GM12874 (cell line): ENCODE results near the gene ACAA1.

Source experiments
- TF ChIP-seq, protein P1 (sequence below): IDR thresholded peaks from 2 replicates; pipeline ENCODE4 v1.5.1; 2011; ENCODE audit warnings: low read depth, mild to moderate bottlenecking, control low read depth, low read length, moderate library complexity; ENCODE audit not compliant: insufficient read depth

ACAA1 gene

DNA sequence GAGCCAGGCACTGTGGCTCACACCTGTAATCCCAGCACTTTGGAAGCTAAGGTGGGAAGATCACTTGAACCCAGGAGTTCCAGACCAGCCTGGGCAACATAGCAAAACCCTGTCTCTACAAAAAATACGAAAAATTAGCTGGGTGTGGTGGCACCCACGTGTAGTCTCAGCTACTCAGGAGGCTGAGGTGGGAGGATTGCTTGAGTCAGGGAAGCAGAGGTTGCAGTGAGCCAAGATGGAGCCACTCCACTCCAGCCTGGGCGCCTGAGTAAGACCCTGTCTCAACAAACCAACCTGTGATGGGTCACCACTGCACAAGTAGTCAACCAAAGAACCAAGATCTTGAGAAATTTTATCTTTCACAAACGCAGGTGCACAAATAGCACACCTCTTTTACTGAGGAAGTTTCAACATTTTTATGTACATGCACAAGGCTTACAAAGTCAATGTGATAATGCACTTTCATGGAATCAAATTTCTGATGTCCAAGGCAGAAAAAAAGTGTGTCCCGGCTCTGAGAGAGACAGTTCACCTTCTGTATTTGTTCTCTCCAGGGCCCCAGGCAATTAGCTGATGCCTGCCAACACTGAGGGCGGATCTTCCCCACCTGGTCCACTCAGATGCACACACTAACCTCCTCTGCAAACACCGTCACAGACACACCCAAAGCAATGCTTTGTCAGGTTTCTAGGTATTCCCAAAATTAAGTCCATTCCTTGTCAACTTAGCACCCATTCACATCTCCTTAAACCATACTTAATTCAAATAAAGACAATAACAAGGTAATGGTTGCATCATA, 12.4 kb downstream of the ACAA1 start:
- TF ChIP-seq, protein P1, sequence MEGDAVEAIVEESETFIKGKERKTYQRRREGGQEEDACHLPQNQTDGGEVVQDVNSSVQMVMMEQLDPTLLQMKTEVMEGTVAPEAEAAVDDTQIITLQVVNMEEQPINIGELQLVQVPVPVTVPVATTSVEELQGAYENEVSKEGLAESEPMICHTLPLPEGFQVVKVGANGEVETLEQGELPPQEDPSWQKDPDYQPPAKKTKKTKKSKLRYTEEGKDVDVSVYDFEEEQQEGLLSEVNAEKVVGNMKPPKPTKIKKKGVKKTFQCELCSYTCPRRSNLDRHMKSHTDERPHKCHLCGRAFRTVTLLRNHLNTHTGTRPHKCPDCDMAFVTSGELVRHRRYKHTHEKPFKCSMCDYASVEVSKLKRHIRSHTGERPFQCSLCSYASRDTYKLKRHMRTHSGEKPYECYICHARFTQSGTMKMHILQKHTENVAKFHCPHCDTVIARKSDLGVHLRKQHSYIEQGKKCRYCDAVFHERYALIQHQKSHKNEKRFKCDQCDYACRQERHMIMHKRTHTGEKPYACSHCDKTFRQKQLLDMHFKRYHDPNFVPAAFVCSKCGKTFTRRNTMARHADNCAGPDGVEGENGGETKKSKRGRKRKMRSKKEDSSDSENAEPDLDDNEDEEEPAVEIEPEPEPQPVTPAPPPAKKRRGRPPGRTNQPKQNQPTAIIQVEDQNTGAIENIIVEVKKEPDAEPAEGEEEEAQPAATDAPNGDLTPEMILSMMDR = no peak

- TF ChIP-seq, protein P1 = no peak
These were observed 14.1 kb downstream of the ACAA1 start for GRCh38 chr3:38122712-38123290.

- TF ChIP-seq, protein P1 = no peak
These were observed 15.0 kb downstream of the ACAA1 start for GRCh38 chr3:38121832-38122461.

DNA sequence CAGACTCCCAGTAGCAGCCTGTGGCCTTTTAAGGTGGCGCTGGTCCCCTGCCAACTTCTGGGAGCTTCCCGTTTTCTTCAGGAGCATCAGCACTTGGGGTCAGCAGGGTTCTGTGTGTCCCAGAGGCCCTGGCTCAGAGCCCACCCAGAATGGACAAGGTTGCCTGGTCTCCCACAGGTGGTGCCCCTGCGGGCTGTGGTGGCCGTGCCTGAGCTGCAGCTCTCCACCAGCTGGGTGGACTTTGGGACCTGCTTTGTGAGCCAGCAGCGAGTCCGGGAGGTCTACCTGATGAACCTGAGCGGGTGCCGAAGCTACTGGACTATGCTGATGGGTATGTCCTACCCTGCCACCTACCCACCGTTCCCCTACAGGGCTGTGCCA, 15.5 kb downstream of the ACAA1 start:
- TF ChIP-seq, protein P1 = no peak

DNA sequence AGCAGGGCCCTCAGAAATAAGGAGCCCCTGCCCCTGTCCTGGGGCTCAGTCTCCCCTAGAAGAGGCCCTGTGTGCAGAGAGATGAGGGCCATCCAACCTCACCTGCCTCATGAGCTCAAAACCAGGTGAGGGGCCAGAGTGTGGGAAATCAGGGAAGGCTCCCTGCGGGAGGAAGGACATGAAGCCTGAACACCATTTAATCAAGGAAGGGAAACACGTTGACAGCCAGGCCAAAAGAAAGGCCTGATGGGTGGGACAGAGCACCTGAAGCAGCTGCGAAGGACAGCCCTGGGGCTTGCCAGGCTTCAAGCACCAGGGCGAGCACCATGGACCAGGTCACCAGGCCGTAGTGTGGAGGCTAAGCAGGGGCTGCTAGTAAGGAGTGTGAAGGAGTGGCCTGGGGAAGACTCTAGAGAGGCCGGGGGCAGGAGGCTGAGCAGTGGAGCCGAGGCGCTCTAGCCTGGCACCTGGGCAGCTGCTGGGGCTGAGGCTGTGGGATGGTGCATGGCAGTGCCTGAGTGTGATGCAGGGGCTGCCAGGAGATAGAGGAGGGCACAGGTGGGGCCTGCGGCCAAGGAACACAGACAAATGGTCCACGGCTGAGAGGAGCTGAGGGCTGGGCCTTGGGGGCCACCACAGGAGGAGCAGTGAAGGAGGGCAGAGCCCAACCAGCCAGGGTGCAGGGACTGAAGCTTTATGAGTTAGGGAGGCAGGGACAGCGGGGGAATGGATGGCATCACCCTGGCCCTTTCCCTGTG, 16.1 kb downstream of the ACAA1 start:
- TF ChIP-seq, protein P1 = no peak

DNA sequence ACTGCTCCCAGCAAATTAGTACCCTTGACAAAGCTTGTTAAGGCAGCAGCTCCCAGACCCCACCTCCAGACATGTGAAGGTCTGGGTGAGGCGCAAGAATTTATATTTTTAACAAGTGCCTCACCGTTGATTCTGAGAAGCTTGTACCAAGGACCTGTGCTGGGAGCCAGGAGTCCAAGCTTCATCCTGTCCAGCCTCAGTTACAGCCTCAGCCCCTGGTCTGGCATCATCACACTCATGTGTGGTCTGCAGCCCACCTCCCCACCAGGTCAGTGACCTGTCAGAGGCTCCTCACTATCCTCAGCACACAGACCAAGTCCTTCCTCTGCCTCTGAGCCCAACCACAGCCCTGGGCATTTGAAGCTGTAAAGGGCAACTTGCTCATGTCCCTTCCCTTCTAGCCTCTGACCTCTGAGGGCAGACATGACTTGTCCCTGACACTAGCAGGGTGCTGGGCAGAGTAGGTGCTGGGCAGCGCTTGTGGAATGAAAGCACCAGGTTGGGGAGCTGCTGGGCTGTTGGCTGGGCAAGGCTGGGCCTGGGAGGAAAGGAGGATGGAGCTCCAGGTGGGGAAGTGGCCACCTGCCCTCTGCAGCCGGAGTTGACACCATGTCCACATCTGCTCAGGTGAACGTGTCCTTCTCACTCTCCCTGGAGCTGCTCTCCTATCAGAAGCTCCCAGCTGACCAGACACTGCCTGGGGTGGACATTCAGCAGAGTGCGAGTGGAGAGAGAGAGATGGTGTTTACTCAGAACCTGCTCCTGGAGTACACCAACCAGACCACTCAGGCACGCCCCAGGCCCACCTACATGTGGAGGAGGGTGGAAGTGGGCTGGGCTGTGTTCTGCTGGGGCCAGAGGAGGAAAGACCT, 16.9 kb downstream of the ACAA1 start:
- TF ChIP-seq, protein P1 = no peak

GRCh38 chr3:38119248-38119544, 17.7 kb downstream of the ACAA1 start:
- TF ChIP-seq, protein P1 = no peak
